Measurements from ENCODE around the gene SRPK1. TPM values are rescaled to one million over a fixed set of nuclear protein-coding genes. Genes with fewer than 3 reads are reported as not detected.
"Not testable (repeated sequence)": the region's sequence is repeated elsewhere in the genome, so short reads cannot be mapped to it uniquely, and the experiment has no call there.

SRPK1 gene
- polyA plus RNA-seq, 1 donor = 16.0 TPM

GRCh38 chr6:35931120-35931561 is 10.2 kb upstream of the SRPK1 start:
- no peak for DNase-seq

- no peak for DNase-seq
These were observed 8.7 kb upstream of the SRPK1 start for GRCh38 chr6:35929601-35930000.

- DNase-seq = no peak
These were observed 5.8 kb upstream of the SRPK1 start for GRCh38 chr6:35926509-35927215.

GRCh38 chr6:35925961-35926360 is 5.1 kb upstream of the SRPK1 start:
- DNase-seq = no peak

- no peak for DNase-seq
These were observed 3.2 kb upstream of the SRPK1 start for GRCh38 chr6:35924146-35924545.

GRCh38 chr6:35922139-35922554 is 1.2 kb upstream of the SRPK1 start:
- no peak for DNase-seq

GRCh38 chr6:35919827-35920751 is 809 bp downstream of the SRPK1 start:
- peak; percentile 10 for DNase-seq

GRCh38 chr6:35919085-35919826 is 1.6 kb downstream of the SRPK1 start:
- no peak for DNase-seq

GRCh38 chr6:35916893-35917292 is 4.0 kb downstream of the SRPK1 start:
- not testable (repeated sequence) for DNase-seq

GRCh38 chr6:35916056-35916455 is 4.8 kb downstream of the SRPK1 start:
- no peak for DNase-seq

- no peak for DNase-seq
These were observed 6.4 kb downstream of the SRPK1 start for GRCh38 chr6:35914536-35914935.

- no peak for DNase-seq
These were observed 8.8 kb downstream of the SRPK1 start for GRCh38 chr6:35911871-35912653.

GRCh38 chr6:35909571-35909970 is 11.3 kb downstream of the SRPK1 start:
- not testable (repeated sequence) for DNase-seq

- DNase-seq = not testable (repeated sequence)
These were observed 12.0 kb downstream of the SRPK1 start for GRCh38 chr6:35908753-35909401.

GRCh38 chr6:35907750-35908149 is 13.1 kb downstream of the SRPK1 start:
- DNase-seq = no peak

- DNase-seq = no peak
These were observed 14.4 kb downstream of the SRPK1 start for GRCh38 chr6:35906499-35906846.

- no peak for DNase-seq
These were observed 14.9 kb downstream of the SRPK1 start for GRCh38 chr6:35905841-35906498.

- no peak for DNase-seq
These were observed 15.6 kb downstream of the SRPK1 start for GRCh38 chr6:35905141-35905785.

- no peak for DNase-seq
These were observed 17.2 kb downstream of the SRPK1 start for GRCh38 chr6:35903679-35904078.

- no peak for DNase-seq
These were observed 20.4 kb downstream of the SRPK1 start for GRCh38 chr6:35900448-35900847.

- no peak for DNase-seq
These were observed 22.9 kb downstream of the SRPK1 start for GRCh38 chr6:35898003-35898402.
